ENCODE measurements around the gene ADAMTS18.

ADAMTS18 gene

GRCh38 chr16:77434022-77434529 lies 758 bp downstream of the ADAMTS18 start:
- DNase-seq (ENCODE audit: low read depth): no peak

GRCh38 chr16:77433146-77433545 lies 1.7 kb downstream of the ADAMTS18 start:
- DNase-seq (ENCODE audit: low read depth): no peak

GRCh38 chr16:77432264-77432663 lies 2.6 kb downstream of the ADAMTS18 start:
- DNase-seq (ENCODE audit: low read depth): no peak

- no peak for DNase-seq (ENCODE audit: low read depth)
Observed at GRCh38 chr16:77430787-77431585, 3.8 kb downstream of the ADAMTS18 start.

- DNase-seq (ENCODE audit: low read depth): no peak
Observed at GRCh38 chr16:77430360-77430759, 4.5 kb downstream of the ADAMTS18 start.

GRCh38 chr16:77424871-77425604 lies 9.8 kb downstream of the ADAMTS18 start:
- DNase-seq (ENCODE audit: low read depth): no peak

GRCh38 chr16:77422196-77422784 lies 12.5 kb downstream of the ADAMTS18 start:
- no peak for DNase-seq (ENCODE audit: low read depth)

- no peak for DNase-seq (ENCODE audit: low read depth)
Observed at GRCh38 chr16:77416939-77417480, 17.8 kb downstream of the ADAMTS18 start.

GRCh38 chr16:77414752-77415231 lies 20.0 kb downstream of the ADAMTS18 start:
- no peak for DNase-seq (ENCODE audit: low read depth)

- no peak for DNase-seq (ENCODE audit: low read depth)
Observed at GRCh38 chr16:77410449-77410848, 24.4 kb downstream of the ADAMTS18 start.

- no peak for DNase-seq (ENCODE audit: low read depth)
Observed at GRCh38 chr16:77409311-77409710, 25.5 kb downstream of the ADAMTS18 start.

- no peak for DNase-seq (ENCODE audit: low read depth)
Observed at GRCh38 chr16:77408607-77409006, 26.2 kb downstream of the ADAMTS18 start.

- peak; percentile 3 for DNase-seq (ENCODE audit: low read depth)
Observed at GRCh38 chr16:77406680-77407079, 28.2 kb downstream of the ADAMTS18 start.

- no peak for DNase-seq (ENCODE audit: low read depth)
Observed at GRCh38 chr16:77404775-77405174, 30.1 kb downstream of the ADAMTS18 start.

GRCh38 chr16:77403732-77404131 lies 31.1 kb downstream of the ADAMTS18 start:
- no peak for DNase-seq (ENCODE audit: low read depth)

GRCh38 chr16:77402672-77403071 lies 32.2 kb downstream of the ADAMTS18 start:
- DNase-seq (ENCODE audit: low read depth): no peak

GRCh38 chr16:77402118-77402517 lies 32.7 kb downstream of the ADAMTS18 start:
- DNase-seq (ENCODE audit: low read depth): no peak

GRCh38 chr16:77399546-77399945 lies 35.3 kb downstream of the ADAMTS18 start:
- no peak for DNase-seq (ENCODE audit: low read depth)

GRCh38 chr16:77399066-77399465 lies 35.8 kb downstream of the ADAMTS18 start:
- no peak for DNase-seq (ENCODE audit: low read depth)

- DNase-seq (ENCODE audit: low read depth): no peak
Observed at GRCh38 chr16:77398495-77398894, 36.3 kb downstream of the ADAMTS18 start.

GRCh38 chr16:77396461-77396860 lies 38.4 kb downstream of the ADAMTS18 start:
- DNase-seq (ENCODE audit: low read depth): no peak

GRCh38 chr16:77394699-77395098 lies 40.1 kb downstream of the ADAMTS18 start:
- DNase-seq (ENCODE audit: low read depth): no peak
